ENCODE data around the gene SH3PXD2A.

GRCh38 chr10:103786020-103786419, 69.4 kb downstream of the SH3PXD2A start:
- TF ChIP-seq, protein P1, sequence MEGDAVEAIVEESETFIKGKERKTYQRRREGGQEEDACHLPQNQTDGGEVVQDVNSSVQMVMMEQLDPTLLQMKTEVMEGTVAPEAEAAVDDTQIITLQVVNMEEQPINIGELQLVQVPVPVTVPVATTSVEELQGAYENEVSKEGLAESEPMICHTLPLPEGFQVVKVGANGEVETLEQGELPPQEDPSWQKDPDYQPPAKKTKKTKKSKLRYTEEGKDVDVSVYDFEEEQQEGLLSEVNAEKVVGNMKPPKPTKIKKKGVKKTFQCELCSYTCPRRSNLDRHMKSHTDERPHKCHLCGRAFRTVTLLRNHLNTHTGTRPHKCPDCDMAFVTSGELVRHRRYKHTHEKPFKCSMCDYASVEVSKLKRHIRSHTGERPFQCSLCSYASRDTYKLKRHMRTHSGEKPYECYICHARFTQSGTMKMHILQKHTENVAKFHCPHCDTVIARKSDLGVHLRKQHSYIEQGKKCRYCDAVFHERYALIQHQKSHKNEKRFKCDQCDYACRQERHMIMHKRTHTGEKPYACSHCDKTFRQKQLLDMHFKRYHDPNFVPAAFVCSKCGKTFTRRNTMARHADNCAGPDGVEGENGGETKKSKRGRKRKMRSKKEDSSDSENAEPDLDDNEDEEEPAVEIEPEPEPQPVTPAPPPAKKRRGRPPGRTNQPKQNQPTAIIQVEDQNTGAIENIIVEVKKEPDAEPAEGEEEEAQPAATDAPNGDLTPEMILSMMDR (IDR thresholded peaks at IDR 0.05 in 8 of 11, conservative IDR thresholded peaks at IDR 0.05 in 3 of 11), result no peak
- TF ChIP-seq POLR2A (IDR thresholded peaks at IDR 0.05), result no peak
